MM.1S (cell line): ENCODE measurements around the gene EHBP1.

Experiments used
- EZH2 ChIP-seq: fragments of 300-600 bp; sonication (generic); optimal IDR thresholded peaks from 2 replicates; pipeline ENCODE3; 2017; ENCODE audit warnings: low read depth, mild to moderate bottlenecking, antibody characterized with exemption, low read length, mixed read lengths
- EZH2phosphoT487 ChIP-seq: fragments of 300-600 bp; sonication (generic); IDR thresholded peaks from 2 replicates; pipeline ENCODE4 v1.6.1; 2018; ENCODE audit warnings: antibody characterized with exemption, low read length
- TF ChIP-seq, protein P1 (sequence below): fragments of 300-600 bp; sonication (generic); IDR thresholded peaks from 2 replicates; pipeline ENCODE4 v1.5.1; 2016; ENCODE audit warnings: antibody characterized with exemption, low read length, mixed read lengths

DNA sequence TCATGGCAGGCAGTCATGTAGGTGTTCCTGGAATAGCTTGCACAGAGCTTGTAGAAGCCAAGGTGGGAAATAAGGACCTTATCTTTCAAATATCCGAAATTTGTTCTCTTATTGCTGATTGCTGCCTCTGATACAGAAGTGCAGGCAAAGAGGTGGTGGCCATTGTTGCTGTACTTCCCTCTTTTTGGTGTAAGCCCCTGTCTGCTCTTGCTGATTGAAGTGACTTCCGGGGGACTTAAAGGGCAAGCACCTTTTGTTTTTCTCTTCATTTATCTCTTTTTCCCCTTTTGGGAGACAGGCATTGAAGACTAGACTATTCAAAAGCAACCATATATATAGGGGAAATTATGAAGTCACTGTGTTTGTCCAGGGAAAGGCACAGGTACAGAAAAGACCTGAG, 213.5 kb downstream of the EHBP1 start:
- TF ChIP-seq, protein P1, sequence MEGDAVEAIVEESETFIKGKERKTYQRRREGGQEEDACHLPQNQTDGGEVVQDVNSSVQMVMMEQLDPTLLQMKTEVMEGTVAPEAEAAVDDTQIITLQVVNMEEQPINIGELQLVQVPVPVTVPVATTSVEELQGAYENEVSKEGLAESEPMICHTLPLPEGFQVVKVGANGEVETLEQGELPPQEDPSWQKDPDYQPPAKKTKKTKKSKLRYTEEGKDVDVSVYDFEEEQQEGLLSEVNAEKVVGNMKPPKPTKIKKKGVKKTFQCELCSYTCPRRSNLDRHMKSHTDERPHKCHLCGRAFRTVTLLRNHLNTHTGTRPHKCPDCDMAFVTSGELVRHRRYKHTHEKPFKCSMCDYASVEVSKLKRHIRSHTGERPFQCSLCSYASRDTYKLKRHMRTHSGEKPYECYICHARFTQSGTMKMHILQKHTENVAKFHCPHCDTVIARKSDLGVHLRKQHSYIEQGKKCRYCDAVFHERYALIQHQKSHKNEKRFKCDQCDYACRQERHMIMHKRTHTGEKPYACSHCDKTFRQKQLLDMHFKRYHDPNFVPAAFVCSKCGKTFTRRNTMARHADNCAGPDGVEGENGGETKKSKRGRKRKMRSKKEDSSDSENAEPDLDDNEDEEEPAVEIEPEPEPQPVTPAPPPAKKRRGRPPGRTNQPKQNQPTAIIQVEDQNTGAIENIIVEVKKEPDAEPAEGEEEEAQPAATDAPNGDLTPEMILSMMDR = no peak
- no peak for TF ChIP-seq EZH2
- TF ChIP-seq EZH2phosphoT487 = no peak
